Progenitor cell of endocrine pancreas (in vitro differentiated cells): ENCODE measurements around the gene MYLK. TPM values are rescaled to one million over a fixed set of nuclear protein-coding genes. Genes with fewer than 3 reads are reported as not detected.

Experiments
- DNase-seq: peaks from one replicate; pipeline ENCODE4 v3.0.0; 2021; ENCODE audit warnings: low spot score; ENCODE audit not compliant: unreplicated experiment
- H3K27ac Mint-ChIP-seq: 2 replicates; pipeline ENCODE4 v1.8.0; 2021; ENCODE audit warnings: mild to moderate bottlenecking, moderate library complexity, mixed read lengths
- H3K27me3 Mint-ChIP-seq: 2 replicates; pipeline ENCODE4 v1.8.0; 2021; ENCODE audit warnings: mixed read lengths
- H3K36me3 Mint-ChIP-seq: 2 replicates; pipeline ENCODE4 v1.8.0; 2022; ENCODE audit warnings: mixed read lengths; ENCODE audit not compliant: insufficient read depth
- H3K4me1 Mint-ChIP-seq: 2 replicates; pipeline ENCODE4 v1.8.0; 2021; ENCODE audit warnings: low read depth, mixed read lengths
- H3K4me3 Mint-ChIP-seq: 2 replicates; pipeline ENCODE4 v1.8.0; 2021; ENCODE audit warnings: low read depth, mild to moderate bottlenecking, moderate library complexity, mixed read lengths
- H3K9me3 Mint-ChIP-seq: 2 replicates; pipeline ENCODE4 v1.8.0; 2021; ENCODE audit warnings: low read depth, mixed read lengths
- CTCF ChIP-seq: fragments of 200-600 bp; sonication (generic); IDR thresholded peaks from one replicate; pipeline ENCODE4 v1.5.0; 2021; ENCODE audit warnings: antibody characterized with exemption, mild to moderate bottlenecking; ENCODE audit not compliant: unreplicated experiment
- total RNA-seq: library from RNA; stranded (reverse); gene quantifications from 2 replicates; pipeline ENCODE4 v1.2.1, GENCODE V29; 2021

Gene MYLK
- total RNA-seq, 1 donor from 2014 or later = 1.1 TPM

- H3K9me3 Mint-ChIP-seq = no peaks in the 10 kb centered on the region
- no peaks in the 10 kb centered on the region for H3K36me3 Mint-ChIP-seq
- H3K4me1 Mint-ChIP-seq = peaks cover 1% of the 10 kb centered on the region
- no peak overlapping the region for H3K4me3 Mint-ChIP-seq
- no peak for TF ChIP-seq CTCF
- DNase-seq = no peak
- peaks cover 7% of the 10 kb centered on the region for H3K27me3 Mint-ChIP-seq
- no peak overlapping the region for H3K27ac Mint-ChIP-seq
Observed at GRCh38 chr3:123651449-123652341, 232.4 kb downstream of the MYLK start.

GRCh38 chr3:123650101-123650500 is 234.0 kb downstream of the MYLK start:
- Mint-ChIP-seq H3K4me1 (peaks cover 1% of the 10 kb centered on the region), H3K36me3 (no peaks in the 10 kb centered on the region), H3K27ac (no peak overlapping the region), H3K27me3 (peaks cover 3% of the 10 kb centered on the region), H3K4me3 (no peak overlapping the region), H3K9me3 (no peaks in the 10 kb centered on the region)
- no peak for DNase-seq
- no peak for TF ChIP-seq CTCF

- TF ChIP-seq CTCF = no peak
- no peaks in the 10 kb centered on the region for H3K9me3 Mint-ChIP-seq
- H3K4me1 Mint-ChIP-seq = peaks cover 1% of the 10 kb centered on the region
- DNase-seq = no peak
- no peaks in the 10 kb centered on the region for H3K36me3 Mint-ChIP-seq
- no peak overlapping the region for H3K27ac Mint-ChIP-seq
- no peaks in the 10 kb centered on the region for H3K27me3 Mint-ChIP-seq
- H3K4me3 Mint-ChIP-seq = no peak overlapping the region
Observed at GRCh38 chr3:123648696-123649405, 235.3 kb downstream of the MYLK start.

- no peaks in the 10 kb centered on the region for H3K36me3 Mint-ChIP-seq
- no peak overlapping the region for H3K4me3 Mint-ChIP-seq
Observed at GRCh38 chr3:123644358-123644757, 239.8 kb downstream of the MYLK start.

More at GRCh38 chr3:123644358-123644757, 239.8 kb downstream of the MYLK start:
- H3K9me3 Mint-ChIP-seq = no peaks in the 10 kb centered on the region
- H3K27me3 Mint-ChIP-seq = peaks cover 2% of the 10 kb centered on the region
- no peak overlapping the region for H3K27ac Mint-ChIP-seq
- TF ChIP-seq CTCF = no peak
- H3K4me1 Mint-ChIP-seq = peaks cover 4% of the 10 kb centered on the region
- DNase-seq = no peak
